NCI-H146 treated with DMSO at 0.1 percent for 48 hours (cell line): ENCODE results near the gene IER5L.
"Not testable (repeated sequence)": the region's sequence is repeated elsewhere in the genome, so short reads cannot be mapped to it uniquely, and the experiment has no call there.

Source experiments
- DNase-seq: peaks from one replicate; lab custom pipeline; 2025; ENCODE audit not compliant: unreplicated experiment; lab: John Stamatoyannopoulos, UW

The IER5L gene

DNA sequence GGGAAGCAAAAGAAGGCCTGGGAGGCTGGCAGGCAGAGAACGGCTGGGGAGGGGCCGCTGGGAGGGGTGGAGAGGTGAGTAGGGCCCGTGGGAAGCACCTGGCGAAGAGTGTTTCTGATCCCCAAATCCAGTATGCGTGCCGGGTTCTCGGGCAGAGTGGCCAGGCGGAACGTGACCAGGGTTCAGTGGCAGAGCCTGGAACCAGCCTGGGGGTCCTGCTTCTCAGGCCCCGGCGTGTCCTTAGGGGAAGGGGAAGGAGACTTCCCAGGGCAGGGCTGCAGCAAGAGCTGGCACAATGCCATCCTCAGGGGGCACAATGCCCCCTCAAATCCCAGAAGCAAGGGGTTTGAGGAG, 25.5 kb upstream of the IER5L start:
- DNase-seq = no peak

- no peak for DNase-seq
Observed at GRCh38 chr9:129202613-129203555, 24.8 kb upstream of the IER5L start.

DNA sequence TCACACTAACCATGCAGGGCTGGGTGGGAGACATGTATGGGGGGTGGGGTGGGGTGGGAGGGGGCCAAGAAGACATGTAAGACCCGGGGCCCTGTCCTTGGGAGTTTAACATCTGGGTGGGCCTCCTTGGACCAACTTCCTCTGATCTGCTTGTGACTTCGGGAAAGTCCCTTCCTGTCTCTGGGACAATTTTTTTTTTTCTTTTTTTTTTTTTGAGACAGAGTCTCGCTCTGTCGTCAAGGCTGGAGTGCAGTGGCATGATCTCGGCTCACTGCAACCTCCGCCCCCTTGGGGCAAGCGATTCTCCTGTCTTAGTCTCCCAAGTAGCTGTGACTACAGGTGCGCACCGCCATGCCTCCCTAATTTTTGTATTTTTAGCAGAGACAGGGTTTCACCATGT, 23.8 kb upstream of the IER5L start:
- no peak for DNase-seq

DNA sequence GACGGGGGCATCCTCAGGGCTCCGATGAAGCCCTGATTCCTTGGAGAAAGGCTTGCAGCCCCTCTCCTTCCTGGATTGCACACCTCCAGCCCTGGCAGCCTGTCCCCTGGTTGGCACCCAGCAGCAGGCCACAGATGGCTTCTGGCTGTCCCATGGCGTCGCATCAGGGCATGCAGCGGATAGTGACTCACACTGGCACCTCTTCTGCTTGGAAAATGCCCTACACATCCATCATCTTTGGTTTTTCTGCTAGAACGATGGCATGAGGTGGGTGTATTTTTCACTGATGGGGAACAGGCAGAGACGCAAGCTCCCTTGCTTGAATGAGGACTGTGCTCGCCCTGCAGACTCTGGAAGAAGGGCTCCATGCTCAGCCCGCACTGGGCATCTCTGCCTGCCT, 23.2 kb upstream of the IER5L start:
- DNase-seq = no peak

- DNase-seq = no peak
Observed at GRCh38 chr9:129200255-129200654, 22.2 kb upstream of the IER5L start.

- no peak for DNase-seq
Observed at GRCh38 chr9:129199044-129199435, 21.0 kb upstream of the IER5L start.

DNA sequence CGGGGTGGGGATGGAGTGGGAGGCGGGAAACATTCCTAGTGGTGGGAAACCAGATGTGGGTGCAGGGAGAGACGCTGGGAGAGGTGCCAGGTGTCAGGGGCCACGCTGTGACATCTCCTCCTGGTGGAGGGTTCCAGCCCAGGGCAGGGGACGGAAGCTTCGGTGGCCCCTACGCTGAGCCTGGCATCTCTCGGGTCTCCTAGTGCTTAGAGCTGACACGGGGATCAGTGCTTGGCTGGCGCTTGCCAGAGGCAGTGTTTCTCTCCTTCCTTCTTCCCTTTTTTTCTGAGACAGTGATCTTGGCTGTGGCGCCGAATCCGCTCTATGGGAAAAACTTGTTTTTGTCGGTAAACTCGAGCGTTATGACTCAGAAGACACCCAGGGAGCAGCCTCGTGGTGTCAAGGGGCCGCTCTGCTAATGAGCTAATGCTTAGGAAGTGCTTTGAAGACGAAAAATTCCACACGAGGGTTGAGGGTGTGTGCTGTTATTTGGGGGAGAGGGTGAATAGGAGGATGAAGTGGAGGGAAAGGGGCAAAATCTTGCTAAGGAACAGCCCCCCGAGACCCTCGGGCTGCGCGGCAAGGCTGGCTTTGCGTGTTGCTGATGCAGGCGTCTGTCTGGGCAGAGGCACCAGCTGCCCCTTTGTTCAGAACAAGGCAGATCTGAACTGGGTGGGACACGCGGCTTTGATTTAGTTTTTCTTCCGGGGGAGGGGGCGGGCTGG, 20.4 kb upstream of the IER5L start:
- DNase-seq = no peak

GRCh38 chr9:129197978-129198318, 19.9 kb upstream of the IER5L start:
- no peak for DNase-seq

DNA sequence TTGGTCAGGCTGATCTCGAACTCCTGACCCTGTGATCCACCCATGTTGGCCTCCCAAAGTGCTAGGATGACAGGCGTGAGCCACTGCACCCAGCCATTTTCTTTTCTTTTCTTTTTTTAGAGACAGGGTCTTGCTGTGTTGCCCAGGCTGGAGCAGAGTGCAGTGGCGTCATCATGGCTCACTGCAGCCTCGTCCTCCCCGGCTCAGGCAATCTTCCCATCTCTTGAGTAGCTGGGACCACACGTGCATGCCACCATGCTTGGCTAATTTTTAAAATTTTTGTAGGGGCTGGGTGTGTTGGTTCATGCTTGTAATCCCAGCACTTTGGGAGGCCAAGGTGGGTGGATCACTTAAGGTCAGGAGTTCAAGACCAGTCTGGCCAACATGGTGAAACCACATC, 19.0 kb upstream of the IER5L start:
- not testable (repeated sequence) for DNase-seq

GRCh38 chr9:129195606-129196005, 17.5 kb upstream of the IER5L start:
- DNase-seq = no peak

GRCh38 chr9:129194221-129194620, 16.2 kb upstream of the IER5L start:
- DNase-seq = no peak

- no peak for DNase-seq
Observed at GRCh38 chr9:129193655-129194054, 15.6 kb upstream of the IER5L start.

GRCh38 chr9:129191234-129191633, 13.2 kb upstream of the IER5L start:
- no peak for DNase-seq

DNA sequence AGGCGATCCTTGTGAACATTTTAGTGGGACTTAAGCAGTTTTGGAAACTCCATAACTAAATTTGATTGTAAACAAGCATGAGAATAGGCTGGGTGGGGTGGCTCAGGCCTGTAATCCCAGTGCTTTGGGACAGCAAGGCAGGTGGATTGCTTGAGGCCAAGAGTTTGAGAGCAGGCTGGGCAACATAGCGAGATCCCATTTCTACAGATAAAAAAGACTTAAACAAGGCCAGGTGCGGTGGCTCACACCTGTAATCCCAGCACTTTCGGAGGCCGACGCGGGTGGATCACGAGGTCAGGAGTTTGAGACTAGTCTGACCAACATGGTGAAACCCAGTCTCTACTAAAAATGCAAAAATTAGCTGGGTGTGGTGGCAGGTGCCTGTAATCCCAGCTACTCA, 11.9 kb upstream of the IER5L start:
- DNase-seq = not testable (repeated sequence)

DNA sequence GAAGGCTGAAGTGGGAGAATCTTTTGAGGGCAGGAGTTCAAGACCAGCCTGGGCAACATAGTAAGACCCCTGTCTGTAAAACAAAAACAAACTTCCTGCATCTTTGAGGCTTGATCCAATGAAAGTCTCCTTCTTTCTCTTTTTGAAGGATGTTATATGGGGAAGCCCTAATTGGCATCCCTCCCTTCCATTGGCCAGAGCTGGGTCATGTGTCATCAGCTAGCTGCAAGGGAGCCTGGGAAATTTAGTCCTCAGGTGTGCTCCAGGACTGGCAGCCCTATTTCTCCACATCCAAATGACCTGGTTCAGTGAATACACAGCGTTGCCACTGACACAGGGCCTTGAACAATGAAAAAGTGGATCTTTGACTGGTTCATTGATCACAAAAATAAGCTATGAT, 9.0 kb upstream of the IER5L start:
- DNase-seq = no peak

GRCh38 chr9:129185991-129186390, 7.9 kb upstream of the IER5L start:
- DNase-seq = no peak

- DNase-seq = no peak
Observed at GRCh38 chr9:129185402-129185801, 7.3 kb upstream of the IER5L start.

DNA sequence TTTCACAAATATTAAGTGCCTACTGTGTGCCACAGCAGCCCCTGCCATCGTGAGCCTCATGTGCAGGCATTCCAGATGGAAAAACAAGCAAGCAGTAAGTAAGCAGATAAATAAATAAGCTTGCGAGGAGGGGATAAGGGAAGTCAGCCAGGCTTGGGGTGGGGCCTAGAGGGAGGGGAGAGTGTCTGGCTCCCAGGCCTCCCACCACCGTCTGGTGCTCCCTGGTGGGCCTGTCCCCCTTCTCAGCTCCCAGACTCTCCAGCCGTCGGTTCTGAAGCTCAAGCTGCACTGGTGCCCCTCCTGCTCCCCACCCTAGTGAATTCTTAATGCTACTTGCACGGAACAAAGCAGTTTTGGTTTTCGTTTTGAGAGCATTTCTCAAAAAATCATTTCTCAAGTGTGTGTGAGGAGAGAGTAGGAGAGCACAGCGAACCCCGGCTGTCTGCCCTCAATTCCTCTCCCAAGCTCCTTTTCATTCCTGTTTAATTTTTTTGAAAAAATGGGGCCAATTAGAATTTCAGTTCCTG, 6.6 kb upstream of the IER5L start:
- no peak for DNase-seq

- DNase-seq = no peak
Observed at GRCh38 chr9:129184219-129184524, 6.1 kb upstream of the IER5L start.

GRCh38 chr9:129183495-129184218, 5.6 kb upstream of the IER5L start:
- no peak for DNase-seq

- DNase-seq = peak; percentile 18
Observed at GRCh38 chr9:129182625-129183494, 4.8 kb upstream of the IER5L start.
